Omental fat pad (tissue), 4 donors: Measurements from ENCODE around the gene ASB17. TPM values are rescaled to one million over a fixed set of nuclear protein-coding genes. Genes with fewer than 3 reads are reported as not detected.
"Not testable (repeated sequence)": the region's sequence is repeated elsewhere in the genome, so short reads cannot be mapped to it uniquely, and the experiment has no call there.

ENCODE experiments used
- ATAC-seq: fragments of 150-250 bp; one replicate; pipeline ENCODE4 v1.9.1; 2016; ENCODE audit warnings: mild to moderate bottlenecking, moderate library complexity; ENCODE audit not compliant: low FRiP score
- DNase-seq: peaks from one replicate; pipeline ENCODE4 v3.0.0-alpha.2; 2019; ENCODE audit warnings: low spot score
- CTCF ChIP-seq, 3 donors: fragments of 450-650 bp; IDR thresholded peaks; one replicate each; pipeline ENCODE4 v1.5.1; 2016 to 2017; ENCODE audit warnings: antibody characterized with exemption in 3 of 3, mild to moderate bottlenecking in 3 of 3, moderate library complexity in 2 of 3
- total RNA-seq, 4 donors: library from RNA; depleted of rRNA; stranded (reverse); fragments of >200 nt; gene quantifications; one replicate each; pipeline ENCODE4 v1.1.0, GENCODE V29; 2016

The ASB17 gene
- total RNA-seq, 4 donors from 2014 or later, result not detected

GRCh38 chr1:75954586-75954985 lies 22.4 kb upstream of the ASB17 start:
- no peak for TF ChIP-seq CTCF (IDR thresholded peaks at IDR 0.05)
- no peak for DNase-seq
- ATAC-seq, result no peak

GRCh38 chr1:75953461-75953860 lies 21.3 kb upstream of the ASB17 start:
- no peak for TF ChIP-seq CTCF (IDR thresholded peaks at IDR 0.05)
- ATAC-seq (no peak), DNase-seq (no peak)

GRCh38 chr1:75952016-75952415 lies 19.8 kb upstream of the ASB17 start:
- ATAC-seq, result no peak
- DNase-seq, result no peak
- TF ChIP-seq CTCF (IDR thresholded peaks at IDR 0.05), result no peak

- ATAC-seq, result no peak
- TF ChIP-seq CTCF (IDR thresholded peaks at IDR 0.05), result no peak
Measured at GRCh38 chr1:75950176-75950575, 18.0 kb upstream of the ASB17 start.

GRCh38 chr1:75943037-75943436 lies 10.8 kb upstream of the ASB17 start:
- ATAC-seq, DNase-seq: not testable (repeated sequence)

More at GRCh38 chr1:75950176-75950575, 18.0 kb upstream of the ASB17 start:
- no peak for DNase-seq

GRCh38 chr1:75937034-75937433 lies 4.8 kb upstream of the ASB17 start:
- no peak for TF ChIP-seq CTCF (IDR thresholded peaks at IDR 0.05)
- ATAC-seq (no peak), DNase-seq (no peak)

GRCh38 chr1:75922698-75923097 lies 9.5 kb downstream of the ASB17 start:
- no peak for TF ChIP-seq CTCF (IDR thresholded peaks at IDR 0.05)
- DNase-seq (no peak), ATAC-seq (no peak)

GRCh38 chr1:75916834-75917233 lies 15.4 kb downstream of the ASB17 start:
- DNase-seq, result no peak
- no peak for ATAC-seq
- TF ChIP-seq CTCF (IDR thresholded peaks at IDR 0.05), result no peak
